A549 treated with Mapracorat at 1 μM for 4 hours (cell line): ENCODE results near the gene RPUSD4. TPM values are rescaled to one million over a fixed set of nuclear protein-coding genes. Genes with fewer than 3 reads are reported as not detected.

Experiments used
- total RNA-seq: library from RNA; stranded (reverse); fragments of 200-300 nt; extraction: Qiagen RNA extraction; gene quantifications from 5 replicates; pipeline ENCODE4 v1.2.3, GENCODE V29; 2022

The RPUSD4 gene, protein sequence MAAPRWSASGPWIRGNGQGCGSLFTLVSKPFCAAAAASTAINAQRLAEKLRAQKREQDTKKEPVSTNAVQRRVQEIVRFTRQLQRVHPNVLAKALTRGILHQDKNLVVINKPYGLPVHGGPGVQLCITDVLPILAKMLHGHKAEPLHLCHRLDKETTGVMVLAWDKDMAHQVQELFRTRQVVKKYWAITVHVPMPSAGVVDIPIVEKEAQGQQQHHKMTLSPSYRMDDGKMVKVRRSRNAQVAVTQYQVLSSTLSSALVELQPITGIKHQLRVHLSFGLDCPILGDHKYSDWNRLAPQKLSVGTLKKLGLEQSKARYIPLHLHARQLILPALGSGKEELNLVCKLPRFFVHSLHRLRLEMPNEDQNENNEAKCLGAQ
- 16.2 to 18.5 TPM (median 16.6 TPM) in 5 replicates for total RNA-seq

GRCh38 chr11:126211236-126212088, at the start of gene RPUSD4, which contains the start of gene FAM118B:
RPUSD4 (minus strand) TSS chr11:126211650; CDS start chr11:126211638, 12 bp downstream.
FAM118B (plus strand) TSS chr11:126211782; CDS start chr11:126235002, 23,220 bp downstream.

Other genes with a start within 250 kb of the RPUSD4 start
- gene CDON, start 148.8 kb downstream of the RPUSD4 start, total RNA-seq: 1.4 to 2.8 TPM (median 2.1 TPM) in 5 replicates
- gene FAM118B, start 132 bp upstream of the RPUSD4 start, total RNA-seq: 14.1 to 18.2 TPM (median 15.5 TPM) in 5 replicates
- 57.7 to 63.6 TPM (median 59.4 TPM) in 5 replicates for gene SRPRA, start 57.2 kb upstream of the RPUSD4 start, total RNA-seq
- gene FOXRED1, start 57.5 kb upstream of the RPUSD4 start, total RNA-seq: 20.7 to 24.0 TPM (median 23.1 TPM) in 5 replicates
- gene TIRAP, start 71.4 kb upstream of the RPUSD4 start, total RNA-seq: 5.8 to 6.8 TPM (median 6.6 TPM) in 5 replicates
- 16.9 to 20.0 TPM (median 19.5 TPM) in 5 replicates for gene DCPS, start 92.4 kb upstream of the RPUSD4 start, total RNA-seq
- gene ST3GAL4, start 144.0 kb upstream of the RPUSD4 start, total RNA-seq: 26.0 to 28.9 TPM (median 27.8 TPM) in 5 replicates